ENCODE results near the gene RUFY1.

Gene RUFY1

DNA sequence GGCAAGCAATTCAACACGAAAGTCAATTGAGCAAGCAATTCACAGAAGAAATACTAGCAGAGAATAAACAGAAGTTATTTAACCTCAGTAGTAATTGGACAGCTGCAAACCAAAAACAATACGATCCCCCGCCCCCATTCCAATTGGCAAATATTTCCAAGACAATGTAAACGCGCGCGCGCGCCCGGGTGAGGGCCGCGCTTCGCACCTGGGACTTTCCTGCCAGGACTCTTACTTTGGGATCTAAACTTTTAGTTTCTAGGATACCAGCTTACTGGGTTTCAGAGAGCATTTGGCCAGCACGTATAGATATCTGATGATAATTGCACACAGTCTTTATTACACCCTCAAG lies 8.6 kb downstream of the RUFY1 start:
- TF ChIP-seq, protein P1, sequence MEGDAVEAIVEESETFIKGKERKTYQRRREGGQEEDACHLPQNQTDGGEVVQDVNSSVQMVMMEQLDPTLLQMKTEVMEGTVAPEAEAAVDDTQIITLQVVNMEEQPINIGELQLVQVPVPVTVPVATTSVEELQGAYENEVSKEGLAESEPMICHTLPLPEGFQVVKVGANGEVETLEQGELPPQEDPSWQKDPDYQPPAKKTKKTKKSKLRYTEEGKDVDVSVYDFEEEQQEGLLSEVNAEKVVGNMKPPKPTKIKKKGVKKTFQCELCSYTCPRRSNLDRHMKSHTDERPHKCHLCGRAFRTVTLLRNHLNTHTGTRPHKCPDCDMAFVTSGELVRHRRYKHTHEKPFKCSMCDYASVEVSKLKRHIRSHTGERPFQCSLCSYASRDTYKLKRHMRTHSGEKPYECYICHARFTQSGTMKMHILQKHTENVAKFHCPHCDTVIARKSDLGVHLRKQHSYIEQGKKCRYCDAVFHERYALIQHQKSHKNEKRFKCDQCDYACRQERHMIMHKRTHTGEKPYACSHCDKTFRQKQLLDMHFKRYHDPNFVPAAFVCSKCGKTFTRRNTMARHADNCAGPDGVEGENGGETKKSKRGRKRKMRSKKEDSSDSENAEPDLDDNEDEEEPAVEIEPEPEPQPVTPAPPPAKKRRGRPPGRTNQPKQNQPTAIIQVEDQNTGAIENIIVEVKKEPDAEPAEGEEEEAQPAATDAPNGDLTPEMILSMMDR (IDR thresholded peaks at IDR 0.05; ENCODE audit: insufficient read depth, low read length, poor library complexity, severe bottlenecking), result no peak
- H3K4me3 ChIP-seq (replicated peaks; ENCODE audit: low read depth, low read length), result peak overlapping the region; percentile 55
- H3K27me3 ChIP-seq (replicated peaks; ENCODE audit: control insufficient read depth, insufficient read depth, low read length), result no peaks in the 10 kb centered on the region
- DNase-seq (ENCODE audit: extremely low read depth, insufficient read length), result peak; percentile 51
- peaks cover 5% of the 10 kb centered on the region for H3K36me3 ChIP-seq (ENCODE audit: control insufficient read depth, insufficient read depth, low read length)

DNA sequence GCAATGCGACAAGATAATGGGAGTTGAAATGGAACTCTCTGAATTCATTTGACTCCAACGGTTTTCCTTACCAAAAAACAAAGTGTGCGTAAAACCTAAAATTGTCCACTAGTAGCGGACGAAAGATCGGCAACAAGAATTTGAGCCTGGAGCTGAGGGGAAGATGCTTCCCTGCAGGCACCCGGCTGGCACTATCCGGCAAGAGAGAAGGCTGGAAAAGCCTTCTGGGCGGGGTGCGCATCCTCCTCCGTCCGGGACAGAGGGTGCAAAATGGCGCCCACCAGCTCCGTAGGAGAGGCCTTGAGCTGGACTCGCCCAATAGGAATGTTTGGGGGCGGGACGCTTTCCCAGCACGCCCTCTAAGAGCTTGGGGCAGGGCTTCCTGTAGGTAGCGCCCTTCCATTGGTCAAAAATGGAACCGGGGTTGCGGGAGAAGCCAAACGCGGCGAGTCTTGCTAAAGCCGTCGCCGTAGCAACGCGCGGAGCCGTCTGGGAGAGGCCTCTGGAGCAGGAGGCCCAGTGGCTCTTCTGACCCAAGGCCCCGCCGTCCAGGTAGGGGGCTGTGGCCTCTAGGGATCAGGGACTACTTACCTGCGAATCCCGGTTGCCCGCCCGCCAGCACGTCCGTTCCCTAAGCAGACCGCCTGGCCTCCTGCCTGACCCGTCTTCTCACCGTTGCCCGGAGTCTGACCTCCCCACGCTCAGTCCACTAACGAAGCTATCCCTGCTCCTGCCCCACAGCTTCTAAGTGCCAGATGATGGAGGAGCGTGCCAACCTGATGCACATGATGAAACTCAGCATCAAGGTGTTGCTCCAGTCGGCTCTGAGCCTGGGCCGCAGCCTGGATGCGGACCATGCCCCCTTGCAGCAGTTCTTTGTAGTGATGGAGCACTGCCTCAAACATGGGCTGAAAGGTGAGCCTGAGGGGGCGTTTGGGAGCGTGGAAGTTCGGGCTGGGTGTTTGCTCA lies 9.2 kb downstream of the RUFY1 start:
- H3K27me3 ChIP-seq (replicated peaks; ENCODE audit: control insufficient read depth, insufficient read depth, low read length), result no peaks in the 10 kb centered on the region
- TF ChIP-seq, protein P1 (IDR thresholded peaks at IDR 0.05; ENCODE audit: insufficient read depth, low read length, poor library complexity, severe bottlenecking), result no peak

DNA sequence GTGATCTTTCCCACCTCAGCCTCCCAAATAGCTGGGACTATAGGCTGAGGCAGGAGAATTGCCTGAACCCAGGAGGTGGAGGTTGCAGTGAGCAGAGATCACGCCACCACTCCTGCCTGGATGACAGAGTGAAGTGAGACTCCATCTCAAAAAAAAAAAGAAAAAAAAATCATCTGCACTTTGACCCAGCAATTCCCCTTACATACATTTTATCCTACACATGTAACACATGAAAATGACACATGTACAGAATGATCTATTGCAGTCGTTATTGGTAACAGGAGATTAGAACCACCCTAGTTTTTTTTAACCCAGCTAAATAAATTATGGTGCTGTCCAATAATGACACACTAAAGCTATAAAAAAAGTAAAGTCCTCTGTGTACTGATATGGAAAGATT lies 14.2 kb downstream of the RUFY1 start:
- TF ChIP-seq, protein P1 (IDR thresholded peaks at IDR 0.05; ENCODE audit: insufficient read depth, low read length, poor library complexity, severe bottlenecking), result no peak
- DNase-seq (ENCODE audit: extremely low read depth, insufficient read length), result no peak
- Histone ChIP-seq H3K36me3 (ENCODE audit: control insufficient read depth, insufficient read depth, low read length) (peaks cover 11% of the 10 kb centered on the region), H3K27me3 (replicated peaks; ENCODE audit: control insufficient read depth, insufficient read depth, low read length) (no peaks in the 10 kb centered on the region), H3K4me3 (replicated peaks; ENCODE audit: low read depth, low read length) (no peak overlapping the region)

More for the DNA sequence above, 9.2 kb downstream of the RUFY1 start:
- Histone ChIP-seq H3K36me3 (ENCODE audit: control insufficient read depth, insufficient read depth, low read length) (peaks cover 5% of the 10 kb centered on the region), H3K4me3 (replicated peaks; ENCODE audit: low read depth, low read length) (peak overlapping the region; percentile 55)
- peak; percentile 86 for DNase-seq (ENCODE audit: extremely low read depth, insufficient read length)

DNA sequence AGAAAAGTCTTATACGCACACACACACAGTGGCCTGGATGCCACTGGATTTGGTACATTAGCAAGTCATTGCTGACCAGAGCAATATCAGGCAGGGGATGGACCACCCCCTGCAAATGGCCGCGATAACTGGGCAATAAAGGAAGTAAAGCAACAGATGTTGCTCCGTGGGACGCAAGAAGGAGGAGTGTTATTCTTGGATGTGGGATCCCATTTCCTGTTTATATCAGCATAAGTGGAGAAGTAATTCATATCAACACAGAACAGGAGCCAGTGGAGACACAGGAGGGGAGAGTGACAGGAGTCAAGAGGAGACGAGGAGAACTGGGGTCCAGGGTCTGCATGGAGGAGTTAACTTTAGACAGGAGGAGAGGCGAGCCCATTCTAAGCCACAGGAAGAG lies 18.4 kb downstream of the RUFY1 start:
- H3K4me3 ChIP-seq (replicated peaks; ENCODE audit: low read depth, low read length), result no peak overlapping the region
- DNase-seq (ENCODE audit: extremely low read depth, insufficient read length), result no peak
- H3K27me3 ChIP-seq (replicated peaks; ENCODE audit: control insufficient read depth, insufficient read depth, low read length), result no peaks in the 10 kb centered on the region
- TF ChIP-seq, protein P1 (IDR thresholded peaks at IDR 0.05; ENCODE audit: insufficient read depth, low read length, poor library complexity, severe bottlenecking), result no peak
- peaks cover 8% of the 10 kb centered on the region for H3K36me3 ChIP-seq (ENCODE audit: control insufficient read depth, insufficient read depth, low read length)

DNA sequence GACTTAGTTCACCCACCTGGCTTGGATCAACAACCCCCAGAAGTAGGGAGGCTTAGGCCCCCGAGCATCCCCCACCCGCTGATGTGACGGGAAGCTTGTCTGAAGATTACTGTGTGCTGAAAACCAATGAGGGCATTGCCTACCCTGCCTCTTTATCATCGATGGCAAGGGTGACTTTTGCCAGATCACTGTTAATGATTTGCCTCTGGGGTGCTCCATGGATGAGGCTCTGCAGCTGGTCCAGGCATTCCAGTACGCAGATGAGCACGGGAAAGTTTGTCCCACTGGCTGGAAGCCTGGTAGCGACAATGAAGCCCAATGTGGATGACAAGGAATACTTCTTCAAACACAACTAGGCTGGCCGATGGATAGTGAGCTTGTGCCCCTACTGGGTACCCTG lies 22.0 kb downstream of the RUFY1 start:
- H3K4me3 ChIP-seq (replicated peaks; ENCODE audit: low read depth, low read length), result no peak overlapping the region
- H3K27me3 ChIP-seq (replicated peaks; ENCODE audit: control insufficient read depth, insufficient read depth, low read length), result no peaks in the 10 kb centered on the region
- peaks cover 8% of the 10 kb centered on the region for H3K36me3 ChIP-seq (ENCODE audit: control insufficient read depth, insufficient read depth, low read length)
- no peak for DNase-seq (ENCODE audit: extremely low read depth, insufficient read length)
- TF ChIP-seq, protein P1 (IDR thresholded peaks at IDR 0.05; ENCODE audit: insufficient read depth, low read length, poor library complexity, severe bottlenecking), result no peak

Measured in GM06990 (cell line).